Fibroblast of lung (primary cell): Measurements from ENCODE around the gene GNB4.

Experiments used
- CTCF ChIP-seq, 2 donors: IDR thresholded peaks in 1 of 2; conservative IDR thresholded peaks in 1 of 2; 1 replicate in 1 of 2; 2 replicates in 1 of 2; pipeline ENCODE4 v1.5.1; 2011 to 2012; ENCODE audit warnings: low read length in 2 of 2, control low read depth in 1 of 2, inconsistent platforms in 1 of 2, low read depth in 1 of 2, mild to moderate bottlenecking in 1 of 2
- EZH2 ChIP-seq: IDR thresholded peaks from 2 replicates; pipeline ENCODE4 v1.5.1; 2012; ENCODE audit warnings: low read length, control low read depth, mild to moderate bottlenecking; ENCODE audit errors: missing control alignments

GRCh38 chr3:179347345-179348194, 103.7 kb downstream of the GNB4 start, which contains the start of gene MFN1:
- no peak for TF ChIP-seq CTCF (conservative IDR thresholded peaks at IDR 0.05 in 1 of 2, IDR thresholded peaks at IDR 0.05 in 1 of 2; ENCODE audit: low read depth in 1 of 2, low read length in 2 of 2)
- TF ChIP-seq EZH2, result no peak
